GM19023 (cell line): Measurements from ENCODE around the gene NECTIN2.

ENCODE experiments used
- ATAC-seq: cut with Tn5 transposase; IDR thresholded peaks from one replicate; pipeline ENCODE4 v1.9.1; 2021; ENCODE audit warnings: mild to moderate bottlenecking, moderate library complexity; ENCODE audit not compliant: unreplicated experiment

NECTIN2 gene

GRCh38 chr19:44845612-44846454 is at the start of gene NECTIN2:
Gene NECTIN2, plus strand, starts transcription at chr19:44846297. Its CDS starts 229 bp downstream, at chr19:44846526.
- no peak for ATAC-seq

- ATAC-seq, result no peak
Measured at GRCh38 chr19:44796701-44797115, 49.4 kb upstream of the NECTIN2 start.

- ATAC-seq, result no peak
Measured at GRCh38 chr19:44799627-44800346, 46.3 kb upstream of the NECTIN2 start.

GRCh38 chr19:44800461-44800860 is 45.6 kb upstream of the NECTIN2 start:
- ATAC-seq, result peak; percentile 78

GRCh38 chr19:44803442-44804428 is 42.4 kb upstream of the NECTIN2 start:
- no peak for ATAC-seq

- no peak for ATAC-seq
Measured at GRCh38 chr19:44806291-44806690, 39.8 kb upstream of the NECTIN2 start.

- ATAC-seq, result no peak
Measured at GRCh38 chr19:44807162-44807561, 38.9 kb upstream of the NECTIN2 start.

- no peak for ATAC-seq
Measured at GRCh38 chr19:44807652-44808462, 38.2 kb upstream of the NECTIN2 start.

GRCh38 chr19:44808463-44809371 is 37.4 kb upstream of the NECTIN2 start, which contains the start of gene BCAM:
Gene BCAM, plus strand, starts transcription at chr19:44809103. Its CDS starts 22 bp downstream, at chr19:44809125.
- ATAC-seq, result no peak

GRCh38 chr19:44809577-44810233 is 36.4 kb upstream of the NECTIN2 start:
- ATAC-seq, result no peak

GRCh38 chr19:44810234-44811121 is 35.6 kb upstream of the NECTIN2 start:
- no peak for ATAC-seq

- no peak for ATAC-seq
Measured at GRCh38 chr19:44811122-44811419, 35.0 kb upstream of the NECTIN2 start.

GRCh38 chr19:44812142-44812718 is 33.9 kb upstream of the NECTIN2 start:
- no peak for ATAC-seq

- no peak for ATAC-seq
Measured at GRCh38 chr19:44813070-44813840, 32.8 kb upstream of the NECTIN2 start.

- no peak for ATAC-seq
Measured at GRCh38 chr19:44813841-44814470, 32.1 kb upstream of the NECTIN2 start.

GRCh38 chr19:44814517-44814916 is 31.6 kb upstream of the NECTIN2 start:
- no peak for ATAC-seq
